ENCODE measurements around the gene RAB26.

DNA sequence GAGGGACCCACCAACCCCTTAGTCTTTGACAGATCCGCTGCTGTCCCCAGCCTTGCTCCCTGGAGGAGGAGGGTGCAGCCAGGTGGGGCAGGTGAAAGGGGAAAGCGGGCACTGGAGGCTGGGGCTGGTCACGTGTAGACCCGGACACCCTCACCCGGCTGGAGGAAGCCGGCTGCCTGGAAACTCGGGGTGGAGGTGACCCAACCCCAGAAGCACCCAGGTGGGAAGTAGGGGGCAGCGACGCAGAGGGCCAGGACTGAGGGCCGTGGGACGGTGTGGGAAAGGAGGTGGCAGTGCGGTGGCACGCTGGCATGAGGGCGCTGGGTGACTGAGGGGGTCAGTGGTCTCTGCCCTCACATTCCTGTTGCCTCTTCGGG, 9.8 kb downstream of the RAB26 start:
- TF ChIP-seq POLR2A (IDR thresholded peaks at IDR 0.05; ENCODE audit: low read length) = no peak
- TF ChIP-seq GATA1 (IDR thresholded peaks at IDR 0.05; ENCODE audit: low read depth, low read length) = no peak
